22Rv1 (cell line): Measurements from ENCODE around the gene RC3H2.

Experiments used
- ZFX ChIP-seq: fragments of 450-650 bp; IDR thresholded peaks from 2 replicates; pipeline ENCODE4 v1.6.1; 2017; ENCODE audit warnings: antibody characterized with exemption, borderline replicate concordance
- TF ChIP-seq, protein P1 (sequence below): fragments of 450-650 bp; IDR thresholded peaks from 2 replicates; pipeline ENCODE4 v1.5.1; 2017; ENCODE audit warnings: mild to moderate bottlenecking

DNA sequence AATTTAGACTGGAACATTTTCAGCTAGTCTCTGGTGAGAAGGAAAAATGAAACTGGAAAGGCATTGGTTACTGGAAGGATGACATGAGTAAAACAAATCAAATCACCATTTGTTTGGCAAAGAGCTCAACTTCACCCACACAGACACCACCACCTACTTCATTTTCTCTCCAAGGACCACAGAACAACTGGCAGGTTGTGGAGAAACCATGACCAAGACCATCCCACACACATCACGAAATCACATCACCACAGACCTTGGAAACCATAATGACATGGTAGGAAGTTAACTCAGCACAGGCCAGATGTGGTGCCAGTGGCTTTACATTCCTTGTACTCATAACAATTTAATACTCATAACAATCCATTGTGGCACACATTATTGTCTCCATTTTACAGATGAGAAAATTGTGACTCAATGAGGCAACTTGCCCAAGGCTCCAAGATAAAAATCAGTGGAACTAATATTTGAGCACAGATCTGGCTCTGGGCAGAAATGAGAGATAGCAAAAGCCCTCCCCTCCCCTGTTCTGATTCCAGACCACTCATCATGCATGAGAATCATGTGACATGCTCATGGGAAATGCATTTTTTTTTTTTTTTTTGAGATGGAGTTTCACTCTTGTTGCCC, 97.8 kb downstream of the RC3H2 start:
- TF ChIP-seq, protein P1, sequence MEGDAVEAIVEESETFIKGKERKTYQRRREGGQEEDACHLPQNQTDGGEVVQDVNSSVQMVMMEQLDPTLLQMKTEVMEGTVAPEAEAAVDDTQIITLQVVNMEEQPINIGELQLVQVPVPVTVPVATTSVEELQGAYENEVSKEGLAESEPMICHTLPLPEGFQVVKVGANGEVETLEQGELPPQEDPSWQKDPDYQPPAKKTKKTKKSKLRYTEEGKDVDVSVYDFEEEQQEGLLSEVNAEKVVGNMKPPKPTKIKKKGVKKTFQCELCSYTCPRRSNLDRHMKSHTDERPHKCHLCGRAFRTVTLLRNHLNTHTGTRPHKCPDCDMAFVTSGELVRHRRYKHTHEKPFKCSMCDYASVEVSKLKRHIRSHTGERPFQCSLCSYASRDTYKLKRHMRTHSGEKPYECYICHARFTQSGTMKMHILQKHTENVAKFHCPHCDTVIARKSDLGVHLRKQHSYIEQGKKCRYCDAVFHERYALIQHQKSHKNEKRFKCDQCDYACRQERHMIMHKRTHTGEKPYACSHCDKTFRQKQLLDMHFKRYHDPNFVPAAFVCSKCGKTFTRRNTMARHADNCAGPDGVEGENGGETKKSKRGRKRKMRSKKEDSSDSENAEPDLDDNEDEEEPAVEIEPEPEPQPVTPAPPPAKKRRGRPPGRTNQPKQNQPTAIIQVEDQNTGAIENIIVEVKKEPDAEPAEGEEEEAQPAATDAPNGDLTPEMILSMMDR = no peak
- TF ChIP-seq ZFX = no peak
